ENCODE results near the gene CAPN14.

- no peak for TF ChIP-seq POLR2A (IDR thresholded peaks at IDR 0.05)
- no peak for TF ChIP-seq CTCF (IDR thresholded peaks at IDR 0.05)
Measured at GRCh38 chr2:31221544-31221943, 4.2 kb upstream of the CAPN14 start.

All from sigmoid colon (tissue), 3 donors.